ENCODE data around the gene SSRP1. TPM values are rescaled to one million over a fixed set of nuclear protein-coding genes. Genes with fewer than 3 reads are reported as not detected.
"Not testable (repeated sequence)": the region's sequence is repeated elsewhere in the genome, so short reads cannot be mapped to it uniquely, and the experiment has no call there.

The SSRP1 gene
- polyA plus RNA-seq, 2 of the 4 experiments (the other 2 are of a cell fraction): 288 to 357 TPM

- Histone ChIP-seq H3K27ac (no peak overlapping the region), H3K4me3 (no peak overlapping the region), H3K4me2 (no peak overlapping the region), H3K9me3 (peaks cover 17% of the 10 kb centered on the region), H3K4me1 (no peaks in the 10 kb centered on the region)
- ATAC-seq: no peak
- 90% methylated on average over 2 of the region's 2 CpGs for WGBS (ENCODE audit: missing lambda C conversion rate)
- CTCF ChIA-PET: interaction anchor here (1.3 kb wide), 2 partner anchors 19 to 456 kb away, joined by 3 to 4 read pairs; no protein-coding TSS in a partner anchor
- FAIRE-seq: no peak
- TF ChIP-seq FOSB (CRISPR knock-in tag; IDR thresholded peaks at IDR 0.05) (no peak), CEBPB (IDR thresholded peaks at IDR 0.05) (no peak), SREBF2 (IDR thresholded peaks at IDR 0.05) (no peak), RCOR1 (IDR thresholded peaks at IDR 0.05; ENCODE audit: low read depth, low read length) (no peak), MYC (IDR thresholded peaks at IDR 0.05; ENCODE audit: borderline replicate concordance, low read length) (no peak), ATOH8 (CRISPR knock-in tag; IDR thresholded peaks at IDR 0.05; ENCODE audit: low read depth) (no peak), KDM1A (IDR thresholded peaks at IDR 0.05; ENCODE audit: low read depth) (no peak), HOXB5 (CRISPR knock-in tag; IDR thresholded peaks at IDR 0.05) (no peak), CBX2 (IDR thresholded peaks at IDR 0.05; ENCODE audit: borderline replicate concordance, low read depth) (no peak), TFCP2L1 (CRISPR knock-in tag; IDR thresholded peaks at IDR 0.05) (no peak), RAD21 (conservative IDR thresholded peaks at IDR 0.05 in 1 of 2, IDR thresholded peaks at IDR 0.05 in 1 of 2) (no peak), NR3C1 (IDR thresholded peaks at IDR 0.05) (no peak), HES2 (IDR thresholded peaks at IDR 0.05) (no peak), RNF2 (IDR thresholded peaks at IDR 0.05; ENCODE audit: borderline replicate concordance, low read depth) (no peak), NPAS2 (CRISPR knock-in tag; IDR thresholded peaks at IDR 0.05; ENCODE audit: borderline replicate concordance) (no peak), USF2 (IDR thresholded peaks at IDR 0.05) (no peak), POLR2AphosphoS2 (conservative IDR thresholded peaks at IDR 0.05; ENCODE audit: low read length) (no peak), ZC3H11A (IDR thresholded peaks at IDR 0.05) (no peak), MAZ (IDR thresholded peaks at IDR 0.05; ENCODE audit: borderline replicate concordance, low read depth, low read length) (no peak), POLR2A (IDR thresholded peaks at IDR 0.05; ENCODE audit: low read length) (no peak)
- POLR2A ChIA-PET: no interaction called here
- no peak for DNase-seq (ENCODE audit: low read depth in 1 of 2, low spot score in 1 of 2)
Measured at GRCh38 chr11:57297221-57297620, 38.5 kb downstream of the SSRP1 start.

GRCh38 chr11:57296205-57296604, 39.5 kb downstream of the SSRP1 start:
- H3K27ac ChIP-seq; H3K4me2 ChIP-seq; H3K4me1 ChIP-seq; H3K4me3 ChIP-seq; FAIRE-seq; CTCF ChIA-PET; ATAC-seq; DNase-seq (ENCODE audit: low read depth in 1 of 2, low spot score in 1 of 2): not testable (repeated sequence)
- 0 out of 4 replicates have a peak, but pooled peaks of 1 of the 2 experiments have one; percentile 7 for TF ChIP-seq CEBPB (IDR thresholded peaks at IDR 0.05)
- POLR2A ChIA-PET: interaction anchor here (1.5 kb wide), 1 partner anchor 15 kb away, joined by 3 read pairs; no protein-coding TSS in a partner anchor
- H3K9me3 ChIP-seq: peaks cover 17% of the 10 kb centered on the region
- 94% methylated on average over 3 of the region's 3 CpGs for WGBS (ENCODE audit: missing lambda C conversion rate)

GRCh38 chr11:57294225-57295131, 41.2 kb downstream of the SSRP1 start:
- ChIA-PET POLR2A (interaction anchor here (1.5 kb wide), 1 partner anchor 17 kb away, joined by 3 read pairs; no protein-coding TSS in a partner anchor), CTCF (interaction anchor here (1.1 to 2.3 kb wide), 6 partner anchors 8 to 45 kb away, joined by 3 to 7 read pairs (median 6); no protein-coding TSS in a partner anchor)
- H3K4me3 ChIP-seq: no peak overlapping the region
- ATAC-seq (peak; percentile 5 to 40; a peak in 4 of 6 replicates), FAIRE-seq (no peak), DNase-seq (ENCODE audit: low read depth in 1 of 2, low spot score in 1 of 2) (no peak)
- peaks cover 7% of the 10 kb centered on the region for H3K9me3 ChIP-seq
- TF ChIP-seq RAD21 (conservative IDR thresholded peaks at IDR 0.05 in 1 of 2, IDR thresholded peaks at IDR 0.05 in 1 of 2): no peak
- TF ChIP-seq CBX8 (IDR thresholded peaks at IDR 0.05): no peak
- no peak for TF ChIP-seq ESRRA (IDR thresholded peaks at IDR 0.05; ENCODE audit: borderline replicate concordance, low read length)
- no peak for TF ChIP-seq ZNF302 (CRISPR knock-in tag; IDR thresholded peaks at IDR 0.05)
- no peak for TF ChIP-seq CTCF (IDR thresholded peaks at IDR 0.05)
- TF ChIP-seq TFCP2L1 (CRISPR knock-in tag; IDR thresholded peaks at IDR 0.05): no peak
- TF ChIP-seq GATA3 (IDR thresholded peaks at IDR 0.05; ENCODE audit: borderline replicate concordance): no peak
- no peak for TF ChIP-seq MYC (IDR thresholded peaks at IDR 0.05; ENCODE audit: borderline replicate concordance, low read length)
- no peaks in the 10 kb centered on the region for H3K4me1 ChIP-seq
- WGBS (ENCODE audit: missing lambda C conversion rate): 93% methylated on average over 2 of the region's 2 CpGs
- no peak overlapping the region for H3K4me2 ChIP-seq
- no peak overlapping the region for H3K27ac ChIP-seq

Data from A549 (cell line).